ENCODE measurements around the gene CD81.

GRCh38 chr11:2443406-2443805 lies 66.3 kb downstream of the CD81 start:
- TF ChIP-seq CTCF (IDR thresholded peaks at IDR 0.05; ENCODE audit: insufficient read depth, low read length, poor library complexity, severe bottlenecking) (no peak), EZH2phosphoT487 (conservative IDR thresholded peaks at IDR 0.05; ENCODE audit: low read length) (no peak)

All from SU-DHL-6 (cell line).